B cell (primary cell): Measurements from ENCODE around the gene FKBP14. TPM values are rescaled to one million over a fixed set of nuclear protein-coding genes. Genes with fewer than 3 reads are reported as not detected.

Source experiments
- ATAC-seq: fragments of 200-7000 bp; cut with Tn5 transposase; one replicate; pipeline ENCODE4 v1.10.0; 2021; ENCODE audit warnings: low read depth, mild to moderate bottlenecking, moderate number of reproducible peaks, moderate library complexity
- CTCF ChIA-PET: fragments of 350-600 bp; sonication (Branson Sonifier 250); formaldehyde crosslinking; loops from one replicate; lab custom pipeline; 2021; ENCODE audit warnings: antibody characterized with exemption, inconsistent platforms; lab: Charles Lee
- POLR2A ChIA-PET: fragments of 350-600 bp; sonication (Branson Sonifier 250); formaldehyde crosslinking; loops from one replicate; lab custom pipeline; 2021; ENCODE audit warnings: antibody characterized with exemption; lab: Charles Lee
- DNase-seq: peaks from one replicate; pipeline ENCODE4 v3.0.0; 2013
- H2AFZ ChIP-seq: 2 replicates; pipeline ENCODE4 v1.6.1; 2012; ENCODE audit warnings: mild to moderate bottlenecking, low read depth, low read length; ENCODE audit not compliant: insufficient read depth, poor library complexity, severe bottlenecking
- H3K27ac ChIP-seq, 2 donors: 1 replicate in 1 of 2; 2 replicates in 1 of 2; pipeline ENCODE4 v1.5.1; 2012 to 2013; ENCODE audit warnings: low read length in 2 of 2, mild to moderate bottlenecking in 2 of 2, moderate library complexity in 1 of 2
- H3K27me3 ChIP-seq, 4 experiments: fragments of 200-600 bp in 1 of 4; sonication (generic) in 1 of 4; replicated peaks in 1 of 4; 1 replicate in 2 of 4; 2 replicates in 2 of 4; pipeline versions ENCODE4 v1.6.1 to v1.7.0; 2013 to 2016; ENCODE audit warnings: low read length in 3 of 4, mild to moderate bottlenecking in 2 of 4, mixed read lengths in 1 of 4, moderate library complexity in 1 of 4; ENCODE audit not compliant: insufficient read depth in 4 of 4, control insufficient read depth in 3 of 4; ENCODE audit errors: control extremely low read depth in 1 of 4
- H3K36me3 ChIP-seq, 2 experiments: replicated peaks in 1 of 2; 1 replicate in 1 of 2; 2 replicates in 1 of 2; pipeline versions ENCODE4 v1.6.1 to v1.7.1; 2013; ENCODE audit warnings: low read length in 1 of 2; ENCODE audit not compliant: insufficient read depth in 2 of 2, control insufficient read depth in 1 of 2; ENCODE audit errors: control extremely low read depth in 1 of 2, extremely low read depth in 1 of 2
- H3K4me1 ChIP-seq, 2 donors: fragments of 200-600 bp in 1 of 2; sonication (generic) in 1 of 2; 1 replicate in 1 of 2; 2 replicates in 1 of 2; pipeline versions ENCODE4 v1.5.1 to v1.6.1; 2013 to 2017; ENCODE audit warnings: low read length in 2 of 2; ENCODE audit not compliant: control insufficient read depth in 2 of 2, insufficient read depth in 2 of 2
- H3K4me2 ChIP-seq: replicated peaks from 2 replicates; pipeline ENCODE3; 2012; ENCODE audit warnings: mild to moderate bottlenecking, low read depth, low read length; ENCODE audit not compliant: poor library complexity, severe bottlenecking
- H3K4me3 ChIP-seq, 5 experiments: fragments of 200-600 bp in 1 of 5; sonication (generic) in 1 of 5; 1 replicate in 3 of 5; 2 replicates in 2 of 5; pipeline versions ENCODE4 v1.5.1 to v1.7.0; 2011 to 2016; ENCODE audit warnings: low read length in 4 of 5, mild to moderate bottlenecking in 4 of 5, low read depth in 2 of 5, control low read depth in 1 of 5, moderate library complexity in 1 of 5; ENCODE audit not compliant: insufficient read depth in 1 of 5; ENCODE audit errors: control extremely low read depth in 1 of 5, extremely low read depth in 1 of 5
- H3K79me2 ChIP-seq: fragments of 200-600 bp; sonication (generic); one replicate; pipeline ENCODE4 v1.6.0; 2016; ENCODE audit warnings: low read length; ENCODE audit not compliant: control insufficient read depth, insufficient read depth
- H3K9ac ChIP-seq: fragments of 200-600 bp; sonication (generic); 2 replicates; pipeline ENCODE4 v1.6.1; 2017; ENCODE audit warnings: mild to moderate bottlenecking, low read length, moderate library complexity
- H3K9me3 ChIP-seq, 3 donors: one replicate each; pipeline versions ENCODE4 v1.6.1 to v1.7.1; 2013; ENCODE audit warnings: low read length in 2 of 3; ENCODE audit not compliant: control insufficient read depth in 2 of 3, insufficient read depth in 1 of 3; ENCODE audit errors: control extremely low read depth in 1 of 3
- H4K20me1 ChIP-seq: 2 replicates; pipeline ENCODE4 v1.6.0; 2012; ENCODE audit warnings: mild to moderate bottlenecking, low read length; ENCODE audit not compliant: insufficient read depth, control insufficient read depth, poor library complexity, severe bottlenecking
- H3K27ac Mint-ChIP-seq: one replicate; pipeline ENCODE4 v1.8.0; 2021; ENCODE audit warnings: mixed read lengths
- H3K27me3 Mint-ChIP-seq: one replicate; pipeline ENCODE4 v1.8.0; 2021; ENCODE audit warnings: mixed read lengths
- H3K4me1 Mint-ChIP-seq: one replicate; pipeline ENCODE4 v1.8.0; 2021; ENCODE audit warnings: mixed read lengths
- H3K4me3 Mint-ChIP-seq: one replicate; pipeline ENCODE4 v1.8.0; 2021; ENCODE audit warnings: mixed read lengths
- H3K9me3 Mint-ChIP-seq: one replicate; pipeline ENCODE4 v1.8.0; 2022; ENCODE audit warnings: mixed read lengths; ENCODE audit not compliant: insufficient read depth
- EZH2 ChIP-seq: IDR thresholded peaks from 2 replicates; pipeline ENCODE4 v1.6.1; 2012; ENCODE audit warnings: borderline replicate concordance, low read depth, mild to moderate bottlenecking, moderate library complexity, low read length; ENCODE audit not compliant: insufficient read depth, poor library complexity, severe bottlenecking
- WGBS: methylation state at CpG from one replicate; pipeline ENCODE4 v1.1.5; 2013; ENCODE audit warnings: missing lambda C conversion rate; ENCODE audit not compliant: insufficient coverage; 5-methylcytosine and 5-hydroxymethylcytosine counted together
- intact Hi-C: fragments of 100-400 bp; cut with micrococcal nuclease; formaldehyde crosslinking; loops from one replicate; pipeline ENCODE4 v1.10.0; 2022
- polyA plus RNA-seq: library from polyadenylated mRNA; depleted of rRNA; stranded (reverse); fragments of >200 nt; gene quantifications from 2 replicates; pipeline ENCODE4 v1.2.3, GENCODE V29; 2012
- total RNA-seq, 2 donors: library from RNA; stranded (reverse); fragments of 120-200 nt in 1 of 2; gene quantifications; 1 replicate in 1 of 2; 2 replicates in 1 of 2; pipeline versions ENCODE4 v1.2.3 to v1.2.4, GENCODE V29; 2013 to 2022
- TF ChIP-seq, protein P1 (sequence below): fragments of 200-600 bp; IDR thresholded peaks from one replicate; pipeline ENCODE4 v1.8.0; 2022; ENCODE audit warnings: antibody characterized with exemption, mild to moderate bottlenecking

FKBP14 gene
- total and polyA plus RNA-seq, 2 donors (not counting 1 experiment from before 2014, with no cell fraction given): 2.8 to 4.2 TPM

GRCh38 chr7:30028749-30029635 is 2.5 kb upstream of the FKBP14 start:
- CTCF ChIA-PET: interaction anchor here (1.0 to 3.0 kb wide), 5 partner anchors 33 to 74 kb away, joined by 3 to 23 read pairs (median 4); no protein-coding TSS in a partner anchor
- peak overlapping the region; percentile 98 for H2AFZ ChIP-seq
- H3K36me3 ChIP-seq: no peaks in the 10 kb centered on the region
- peak overlapping the region; percentile 86 for H3K9ac ChIP-seq
- no peaks in the 10 kb centered on the region for H3K9me3 ChIP-seq
- peaks cover 20 to 27% of the 10 kb centered on the region in 2 donors for H3K4me1 ChIP-seq
- intact Hi-C loops: loop anchor here (1.0 to 10.0 kb wide), 4 partner anchors 318 to 476 kb away; partner anchors contain the start of gene NOD1
- under 1% methylated on average over 37 of the region's 42 CpGs for WGBS
- Mint-ChIP-seq H3K27ac (peak overlapping the region; percentile 88), H3K9me3 (no peaks in the 10 kb centered on the region), H3K4me1 (peaks cover 22% of the 10 kb centered on the region), H3K27me3 (no peaks in the 10 kb centered on the region), H3K4me3 (no peak overlapping the region)
- peaks cover 6% of the 10 kb centered on the region for H3K79me2 ChIP-seq
- no peaks in the 10 kb centered on the region for H4K20me1 ChIP-seq
- peak overlapping the region; percentile 90 for H3K4me2 ChIP-seq
- H3K27ac ChIP-seq: peak overlapping the region; percentile 65 to 84
- TF ChIP-seq, protein P1, sequence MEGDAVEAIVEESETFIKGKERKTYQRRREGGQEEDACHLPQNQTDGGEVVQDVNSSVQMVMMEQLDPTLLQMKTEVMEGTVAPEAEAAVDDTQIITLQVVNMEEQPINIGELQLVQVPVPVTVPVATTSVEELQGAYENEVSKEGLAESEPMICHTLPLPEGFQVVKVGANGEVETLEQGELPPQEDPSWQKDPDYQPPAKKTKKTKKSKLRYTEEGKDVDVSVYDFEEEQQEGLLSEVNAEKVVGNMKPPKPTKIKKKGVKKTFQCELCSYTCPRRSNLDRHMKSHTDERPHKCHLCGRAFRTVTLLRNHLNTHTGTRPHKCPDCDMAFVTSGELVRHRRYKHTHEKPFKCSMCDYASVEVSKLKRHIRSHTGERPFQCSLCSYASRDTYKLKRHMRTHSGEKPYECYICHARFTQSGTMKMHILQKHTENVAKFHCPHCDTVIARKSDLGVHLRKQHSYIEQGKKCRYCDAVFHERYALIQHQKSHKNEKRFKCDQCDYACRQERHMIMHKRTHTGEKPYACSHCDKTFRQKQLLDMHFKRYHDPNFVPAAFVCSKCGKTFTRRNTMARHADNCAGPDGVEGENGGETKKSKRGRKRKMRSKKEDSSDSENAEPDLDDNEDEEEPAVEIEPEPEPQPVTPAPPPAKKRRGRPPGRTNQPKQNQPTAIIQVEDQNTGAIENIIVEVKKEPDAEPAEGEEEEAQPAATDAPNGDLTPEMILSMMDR: no peak
- TF ChIP-seq EZH2: no peak
- peak overlapping the region; percentile 73 to 97 (median 88) for H3K4me3 ChIP-seq
- H3K27me3 ChIP-seq: no peaks in the 10 kb centered on the region
- peak; percentile 13 for ATAC-seq
- POLR2A ChIA-PET: interaction anchor here (0.6 to 0.8 kb wide), 3 partner anchors 41 to 1099 kb away, joined by 3 to 6 read pairs (median 6); no protein-coding TSS in a partner anchor
- no peak for DNase-seq
